ENCODE measurements around the gene SUPT5H. TPM values are rescaled to one million over a fixed set of nuclear protein-coding genes. Genes with fewer than 3 reads are reported as not detected.
A peak's percentile ranks its signal among the peaks of the same experiment; 100 is the strongest.

The SUPT5H gene
- total and polyA plus RNA-seq, 2 of the 13 experiments (the other 11 are each of a cell fraction or from before 2014, with no cell fraction given), result 48.2 to 51.7 TPM

- TF ChIP-seq, protein P1, sequence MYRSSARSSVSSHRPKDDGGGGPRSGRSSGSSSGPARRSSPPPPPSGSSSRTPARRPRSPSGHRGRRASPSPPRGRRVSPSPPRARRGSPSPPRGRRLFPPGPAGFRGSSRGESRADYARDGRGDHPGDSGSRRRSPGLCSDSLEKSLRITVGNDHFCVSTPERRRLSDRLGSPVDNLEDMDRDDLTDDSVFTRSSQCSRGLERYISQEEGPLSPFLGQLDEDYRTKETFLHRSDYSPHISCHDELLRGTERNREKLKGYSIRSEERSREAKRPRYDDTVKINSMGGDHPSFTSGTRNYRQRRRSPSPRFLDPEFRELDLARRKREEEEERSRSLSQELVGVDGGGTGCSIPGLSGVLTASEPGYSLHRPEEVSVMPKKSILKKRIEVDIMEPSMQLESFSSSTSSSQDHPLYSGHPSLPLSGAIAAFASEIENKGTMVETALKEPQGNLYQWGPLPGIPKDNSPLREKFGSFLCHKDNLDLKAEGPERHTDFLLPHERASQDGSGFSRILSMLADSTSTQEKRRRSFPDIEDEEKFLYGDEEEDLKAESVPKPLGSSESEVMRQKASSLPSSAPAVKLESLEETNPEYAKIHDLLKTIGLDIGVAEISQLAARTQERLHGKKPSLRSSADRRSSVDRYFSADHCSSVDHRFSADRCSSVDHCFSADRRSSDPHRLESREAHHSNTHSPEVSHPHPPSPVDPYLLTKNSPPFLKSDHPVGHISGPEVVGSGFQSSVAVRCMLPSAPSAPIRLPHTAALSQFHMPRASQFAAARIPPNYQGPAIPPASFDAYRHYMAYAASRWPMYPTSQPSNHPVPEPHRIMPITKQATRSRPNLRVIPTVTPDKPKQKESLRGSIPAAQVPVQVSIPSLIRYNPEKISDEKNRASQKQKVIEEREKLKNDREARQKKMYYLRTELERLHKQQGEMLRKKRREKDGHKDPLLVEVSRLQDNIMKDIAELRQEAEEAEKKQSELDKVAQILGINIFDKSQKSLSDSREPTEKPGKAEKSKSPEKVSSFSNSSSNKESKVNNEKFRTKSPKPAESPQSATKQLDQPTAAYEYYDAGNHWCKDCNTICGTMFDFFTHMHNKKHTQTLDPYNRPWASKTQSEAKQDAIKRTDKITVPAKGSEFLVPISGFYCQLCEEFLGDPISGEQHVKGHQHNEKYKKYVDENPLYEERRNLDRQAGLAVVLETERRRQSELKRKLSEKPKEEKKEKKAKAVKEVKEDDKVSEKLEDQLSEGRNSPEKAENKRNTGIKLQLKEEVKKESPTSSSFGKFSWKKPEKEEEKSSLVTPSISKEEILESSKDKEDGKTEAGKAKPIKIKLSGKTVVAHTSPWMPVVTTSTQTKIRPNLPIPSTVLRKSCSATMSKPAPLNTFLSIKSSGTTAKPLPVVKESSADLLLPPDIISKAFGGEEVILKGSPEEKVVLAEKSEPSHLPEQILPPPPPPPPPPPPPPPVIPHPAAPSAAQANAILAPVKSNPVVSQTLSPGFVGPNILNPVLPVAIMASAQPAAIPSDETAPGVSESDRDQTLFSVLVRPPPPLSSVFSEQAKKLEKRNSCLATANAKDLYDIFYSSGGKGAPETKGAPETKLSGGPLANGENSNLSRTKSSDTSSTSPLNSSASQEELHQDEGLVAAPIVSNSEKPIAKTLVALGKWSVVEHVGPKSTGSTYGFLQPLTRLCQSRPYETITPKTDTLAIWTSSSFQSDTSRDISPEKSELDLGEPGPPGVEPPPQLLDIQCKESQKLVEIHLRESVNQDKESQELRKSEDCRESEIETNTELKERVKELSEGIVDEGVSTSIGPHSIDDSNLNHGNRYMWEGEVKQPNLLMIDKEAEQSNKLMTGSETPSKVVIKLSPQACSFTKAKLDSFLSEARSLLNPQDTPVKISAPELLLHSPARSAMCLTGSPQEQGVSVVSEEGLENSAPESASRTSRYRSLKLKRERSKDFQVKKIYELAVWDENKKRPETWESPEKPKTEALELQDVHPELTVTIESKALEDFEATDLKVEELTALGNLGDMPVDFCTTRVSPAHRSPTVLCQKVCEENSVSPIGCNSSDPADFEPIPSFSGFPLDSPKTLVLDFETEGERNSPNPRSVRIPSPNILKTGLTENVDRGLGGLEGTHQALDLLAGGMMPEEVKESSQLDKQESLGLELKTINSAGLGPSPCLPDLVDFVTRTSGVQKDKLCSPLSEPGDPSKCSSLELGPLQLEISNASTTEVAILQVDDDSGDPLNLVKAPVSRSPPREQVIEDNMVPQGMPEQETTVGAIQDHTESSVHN (CRISPR knock-in tag; IDR thresholded peaks at IDR 0.05), result peak; percentile 76; the same call in 1 of the 2 replicates
- 0 out of 2 replicates have a peak, but pooled peaks have one; percentile 59 for TF ChIP-seq WIZ (CRISPR knock-in tag; IDR thresholded peaks at IDR 0.05)
- TF ChIP-seq RELA (CRISPR knock-in tag; IDR thresholded peaks at IDR 0.05), result peak; percentile 66; the same call in 1 of the 2 replicates
- TF ChIP-seq HOXA9 (CRISPR knock-in tag; IDR thresholded peaks at IDR 0.05; ENCODE audit: borderline replicate concordance), result peak; percentile 93; the same call in 1 of the 2 replicates
- peak; percentile 86; the same call in 1 of the 2 replicates for TF ChIP-seq ZNF790 (CRISPR knock-in tag; IDR thresholded peaks at IDR 0.05; ENCODE audit: borderline replicate concordance)
- peak; percentile 94 for TF ChIP-seq ZSCAN21 (CRISPR knock-in tag; IDR thresholded peaks at IDR 0.05; ENCODE audit: borderline replicate concordance)
- peak; percentile 98 for TF ChIP-seq MXD3 (CRISPR knock-in tag; IDR thresholded peaks at IDR 0.05)
- TF ChIP-seq SP2 (CRISPR knock-in tag; IDR thresholded peaks at IDR 0.05), result peak; percentile 26; the same call in 1 of the 2 replicates
- TF ChIP-seq, protein P2, sequence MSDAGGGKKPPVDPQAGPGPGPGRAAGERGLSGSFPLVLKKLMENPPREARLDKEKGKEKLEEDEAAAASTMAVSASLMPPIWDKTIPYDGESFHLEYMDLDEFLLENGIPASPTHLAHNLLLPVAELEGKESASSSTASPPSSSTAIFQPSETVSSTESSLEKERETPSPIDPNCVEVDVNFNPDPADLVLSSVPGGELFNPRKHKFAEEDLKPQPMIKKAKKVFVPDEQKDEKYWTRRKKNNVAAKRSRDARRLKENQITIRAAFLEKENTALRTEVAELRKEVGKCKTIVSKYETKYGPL (CRISPR knock-in tag; IDR thresholded peaks at IDR 0.05), result peak; percentile 89
Measured at GRCh38 chr19:39506944-39507714, 61.7 kb downstream of the SUPT5H start (continued).
